ENCODE data around the gene NTNG1. TPM values are rescaled to one million over a fixed set of nuclear protein-coding genes. Genes with fewer than 3 reads are reported as not detected.
A peak's percentile ranks its signal among the peaks of the same experiment; 100 is the strongest.

Gene NTNG1
- total RNA-seq, 1 donor from 2014 or later = 0.79 TPM

- Histone ChIP-seq H3F3A (ENCODE audit: low read depth) (no peaks in the 10 kb centered on the region), H3K4me1 (no peaks in the 10 kb centered on the region), H3K79me2 (ENCODE audit: low read depth) (no peaks in the 10 kb centered on the region), H3K27me3 (no peaks in the 10 kb centered on the region), H3K9me3 (ENCODE audit: low read depth) (no peaks in the 10 kb centered on the region), H3K36me3 (no peaks in the 10 kb centered on the region), H3K4me2 (no peak overlapping the region), H3K27ac (no peak overlapping the region), H3K9ac (no peak overlapping the region), H4K20me1 (ENCODE audit: low read depth) (no peaks in the 10 kb centered on the region), H3K4me3 (no peak overlapping the region), H2AFZ (replicated peaks) (no peak overlapping the region)
- Mint-ChIP-seq H3K36me3 (no peaks in the 10 kb centered on the region), H3K9me3 (no peaks in the 10 kb centered on the region), H3K27ac (no peak overlapping the region), H3K4me1 (peaks cover 20% of the 10 kb centered on the region), H3K4me3 (no peak overlapping the region), H3K27me3 (ENCODE audit: insufficient read depth, low read depth) (peaks cover 2% of the 10 kb centered on the region)
- TF ChIP-seq EZH2phosphoT487 (IDR thresholded peaks at IDR 0.05) (no peak), EZH2 (IDR thresholded peaks at IDR 0.05) (no peak), CTCF (IDR thresholded peaks at IDR 0.05) (no peak)
- DNase-seq (ENCODE audit: low spot score) = no peak
These were observed 133.4 kb downstream of the NTNG1 start for GRCh38 chr1:107274227-107274626.

DNA sequence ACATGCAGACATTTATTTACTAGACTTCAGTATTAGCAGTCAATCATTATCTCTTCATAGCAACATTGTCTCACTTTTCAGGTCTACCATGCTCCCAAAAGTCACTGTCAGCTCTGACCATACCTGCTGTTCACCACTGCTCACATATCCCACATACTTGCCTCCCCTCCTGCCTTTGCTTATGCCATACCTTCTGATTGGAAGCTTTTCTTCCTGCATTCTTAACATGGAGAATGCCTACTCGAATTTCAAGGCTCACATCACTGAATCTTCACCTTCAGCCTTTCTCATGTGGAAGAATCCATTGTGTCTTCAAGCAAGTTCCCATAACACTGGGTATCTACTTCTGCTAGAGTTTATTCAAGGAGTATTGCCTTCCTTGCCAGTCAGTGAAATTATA is 135.4 kb downstream of the NTNG1 start:
- Histone ChIP-seq H3K27ac (no peak overlapping the region), H3K4me3 (no peak overlapping the region), H3F3A (ENCODE audit: low read depth) (no peaks in the 10 kb centered on the region), H3K36me3 (no peaks in the 10 kb centered on the region), H3K4me2 (no peak overlapping the region), H3K9me3 (ENCODE audit: low read depth) (no peaks in the 10 kb centered on the region), H3K79me2 (ENCODE audit: low read depth) (no peaks in the 10 kb centered on the region), H3K27me3 (no peaks in the 10 kb centered on the region), H4K20me1 (ENCODE audit: low read depth) (no peaks in the 10 kb centered on the region), H3K4me1 (no peaks in the 10 kb centered on the region), H3K9ac (no peak overlapping the region), H2AFZ (replicated peaks) (no peak overlapping the region)
- no peak overlapping the region for H3K27ac Mint-ChIP-seq
- no peaks in the 10 kb centered on the region for H3K36me3 Mint-ChIP-seq
- no peak for DNase-seq (ENCODE audit: low spot score)
- H3K4me1 Mint-ChIP-seq = peaks cover 26% of the 10 kb centered on the region
- H3K4me3 Mint-ChIP-seq = no peak overlapping the region
- H3K27me3 Mint-ChIP-seq (ENCODE audit: insufficient read depth, low read depth) = peaks cover 2% of the 10 kb centered on the region
- TF ChIP-seq EZH2phosphoT487 (IDR thresholded peaks at IDR 0.05) = no peak
- TF ChIP-seq EZH2 (IDR thresholded peaks at IDR 0.05) = no peak
- no peak for TF ChIP-seq CTCF (IDR thresholded peaks at IDR 0.05)
- no peaks in the 10 kb centered on the region for H3K9me3 Mint-ChIP-seq

GRCh38 chr1:107277022-107277421 is 136.2 kb downstream of the NTNG1 start:
- H3K27ac ChIP-seq = no peak overlapping the region
- no peak overlapping the region for H3K4me2 ChIP-seq
- H3K4me3 ChIP-seq = no peak overlapping the region
- no peaks in the 10 kb centered on the region for H3K36me3 ChIP-seq
- no peaks in the 10 kb centered on the region for H3K79me2 ChIP-seq (ENCODE audit: low read depth)
- H3K9ac ChIP-seq = no peak overlapping the region
- no peaks in the 10 kb centered on the region for H4K20me1 ChIP-seq (ENCODE audit: low read depth)
- H3K4me1 ChIP-seq = no peaks in the 10 kb centered on the region
- DNase-seq (ENCODE audit: low spot score) = peak; percentile 74
- H3K4me3 Mint-ChIP-seq = no peak overlapping the region
- TF ChIP-seq CTCF (IDR thresholded peaks at IDR 0.05) (peak; percentile 76), EZH2 (IDR thresholded peaks at IDR 0.05) (no peak)
- no peaks in the 10 kb centered on the region for H3K27me3 ChIP-seq
- H3K27ac Mint-ChIP-seq = no peak overlapping the region
- peak overlapping the region; percentile 85 for H2AFZ ChIP-seq (replicated peaks)
- no peaks in the 10 kb centered on the region for H3F3A ChIP-seq (ENCODE audit: low read depth)
- H3K27me3 Mint-ChIP-seq (ENCODE audit: insufficient read depth, low read depth) = peaks cover 2% of the 10 kb centered on the region
- H3K9me3 ChIP-seq (ENCODE audit: low read depth) = no peaks in the 10 kb centered on the region
- H3K36me3 Mint-ChIP-seq = no peaks in the 10 kb centered on the region
- no peaks in the 10 kb centered on the region for H3K9me3 Mint-ChIP-seq
- peaks cover 26% of the 10 kb centered on the region for H3K4me1 Mint-ChIP-seq

Data from neural progenitor cell (in vitro differentiated cells).